Measurements from ENCODE around the gene CCDC85C. TPM values are rescaled to one million over a fixed set of nuclear protein-coding genes. Genes with fewer than 3 reads are reported as not detected.

CCDC85C gene
- total RNA-seq, 1 experiment from 2014 or later = 42.3 TPM

GRCh38 chr14:99565383-99565782 is 38.6 kb downstream of the CCDC85C start:
- Histone ChIP-seq H4K20me1 (ENCODE audit: insufficient read depth) (no peaks in the 10 kb centered on the region), H3K4me3 (replicated peaks in 1 of 2; ENCODE audit: low read depth in 1 of 2, low read length in 2 of 2) (no peak overlapping the region), H3K27me3 (ENCODE audit: insufficient read depth, low read length) (no peaks in the 10 kb centered on the region), H3K9ac (ENCODE audit: low read length) (no peak overlapping the region), H3K79me2 (ENCODE audit: insufficient read depth, low read length) (peaks cover 45% of the 10 kb centered on the region), H3K4me1 (ENCODE audit: control insufficient read depth in 1 of 2, insufficient read depth in 2 of 2, low read length in 2 of 2) (peaks cover 49 to 55% of the 10 kb centered on the region in 2 experiments), H3K9me3 (ENCODE audit: control insufficient read depth in 1 of 2, insufficient read depth in 1 of 2, low read depth in 1 of 2, low read length in 2 of 2) (no peaks in the 10 kb centered on the region), H3K36me3 (ENCODE audit: control insufficient read depth in 1 of 2, insufficient read depth in 2 of 2, low read length in 2 of 2) (no peaks in the 10 kb centered on the region), H3K4me2 (ENCODE audit: low read length) (no peak overlapping the region), H2AFZ (ENCODE audit: low read depth, low read length, poor library complexity, severe bottlenecking) (no peak overlapping the region), H3K27ac (ENCODE audit: low read depth, low read length) (no peak overlapping the region), H3K9me2 (ENCODE audit: insufficient read depth) (no peaks in the 10 kb centered on the region)
- ChIA-PET CTCF (no interaction called here), POLR2A (no interaction called here), RAD21 (ENCODE audit: low non-redundant PET in 1 of 2, low total read pairs in 2 of 2, uncharacterized antibody in 2 of 2, unreplicated experiment in 2 of 2) (no interaction called here)
- intact Hi-C loops (cut with micrococcal nuclease) = no loop called here
- DNase-seq (ENCODE audit: low read depth, low spot score) (no peak), ATAC-seq (no peak)
- BruUV-seq (replicated peaks) = no TSS peak
- TF ChIP-seq CEBPB (IDR thresholded peaks at IDR 0.05; ENCODE audit: low read depth) (no peak), JUND (IDR thresholded peaks at IDR 0.05) (no peak), EZH2 (IDR thresholded peaks at IDR 0.05) (no peak), ZNF274 (IDR thresholded peaks at IDR 0.05; ENCODE audit: low read depth, low read length) (no peak), FOSL1 (IDR thresholded peaks at IDR 0.05; ENCODE audit: low read depth) (no peak), YY1 (IDR thresholded peaks at IDR 0.05; ENCODE audit: extremely low read depth, insufficient replicate concordance, low read depth, low read length) (no peak), EGR1 (IDR thresholded peaks at IDR 0.05; ENCODE audit: low read depth) (no peak), POLR2A (IDR thresholded peaks at IDR 0.05; ENCODE audit: borderline replicate concordance, extremely low read depth, insufficient read depth, insufficient read length) (no peak)

- H3K27me3 ChIP-seq (ENCODE audit: insufficient read depth, low read length) = no peaks in the 10 kb centered on the region
- H3K4me1 ChIP-seq (ENCODE audit: control insufficient read depth in 1 of 2, insufficient read depth in 2 of 2, low read length in 2 of 2) = peaks cover 49 to 55% of the 10 kb centered on the region in 2 experiments
- ATAC-seq (no peak), DNase-seq (ENCODE audit: low read depth, low spot score) (no peak)
- H3K9me2 ChIP-seq (ENCODE audit: insufficient read depth) = no peaks in the 10 kb centered on the region
- CTCF ChIA-PET = no interaction called here
- no peaks in the 10 kb centered on the region for H4K20me1 ChIP-seq (ENCODE audit: insufficient read depth)
- POLR2A ChIA-PET = no interaction called here
- RAD21 ChIA-PET (ENCODE audit: low non-redundant PET in 1 of 2, low total read pairs in 2 of 2, uncharacterized antibody in 2 of 2, unreplicated experiment in 2 of 2) = no interaction called here
- no peaks in the 10 kb centered on the region for H3K36me3 ChIP-seq (ENCODE audit: control insufficient read depth in 1 of 2, insufficient read depth in 2 of 2, low read length in 2 of 2)
- no peaks in the 10 kb centered on the region for H3K9me3 ChIP-seq (ENCODE audit: control insufficient read depth in 1 of 2, insufficient read depth in 1 of 2, low read depth in 1 of 2, low read length in 2 of 2)
- H3K79me2 ChIP-seq (ENCODE audit: insufficient read depth, low read length) = peaks cover 46% of the 10 kb centered on the region
- no peak overlapping the region for H2AFZ ChIP-seq (ENCODE audit: low read depth, low read length, poor library complexity, severe bottlenecking)
- H3K4me3 ChIP-seq (replicated peaks in 1 of 2; ENCODE audit: low read depth in 1 of 2, low read length in 2 of 2) = no peak overlapping the region
- intact Hi-C loops (cut with micrococcal nuclease) = no loop called here
- no peak overlapping the region for H3K4me2 ChIP-seq (ENCODE audit: low read length)
- no peak overlapping the region for H3K27ac ChIP-seq (ENCODE audit: low read depth, low read length)
- no TSS peak for BruUV-seq (replicated peaks)
- no peak for TF ChIP-seq ELF1 (IDR thresholded peaks at IDR 0.05; ENCODE audit: borderline replicate concordance, low read depth)
- TF ChIP-seq SP1 (IDR thresholded peaks at IDR 0.05; ENCODE audit: low read depth) = no peak
- TF ChIP-seq EZH2 (IDR thresholded peaks at IDR 0.05) = no peak
- no peak for TF ChIP-seq CEBPB (IDR thresholded peaks at IDR 0.05; ENCODE audit: low read depth)
- TF ChIP-seq, protein P1, sequence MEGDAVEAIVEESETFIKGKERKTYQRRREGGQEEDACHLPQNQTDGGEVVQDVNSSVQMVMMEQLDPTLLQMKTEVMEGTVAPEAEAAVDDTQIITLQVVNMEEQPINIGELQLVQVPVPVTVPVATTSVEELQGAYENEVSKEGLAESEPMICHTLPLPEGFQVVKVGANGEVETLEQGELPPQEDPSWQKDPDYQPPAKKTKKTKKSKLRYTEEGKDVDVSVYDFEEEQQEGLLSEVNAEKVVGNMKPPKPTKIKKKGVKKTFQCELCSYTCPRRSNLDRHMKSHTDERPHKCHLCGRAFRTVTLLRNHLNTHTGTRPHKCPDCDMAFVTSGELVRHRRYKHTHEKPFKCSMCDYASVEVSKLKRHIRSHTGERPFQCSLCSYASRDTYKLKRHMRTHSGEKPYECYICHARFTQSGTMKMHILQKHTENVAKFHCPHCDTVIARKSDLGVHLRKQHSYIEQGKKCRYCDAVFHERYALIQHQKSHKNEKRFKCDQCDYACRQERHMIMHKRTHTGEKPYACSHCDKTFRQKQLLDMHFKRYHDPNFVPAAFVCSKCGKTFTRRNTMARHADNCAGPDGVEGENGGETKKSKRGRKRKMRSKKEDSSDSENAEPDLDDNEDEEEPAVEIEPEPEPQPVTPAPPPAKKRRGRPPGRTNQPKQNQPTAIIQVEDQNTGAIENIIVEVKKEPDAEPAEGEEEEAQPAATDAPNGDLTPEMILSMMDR (IDR thresholded peaks at IDR 0.05 in 2 of 3, conservative IDR thresholded peaks at IDR 0.05 in 1 of 3; ENCODE audit: borderline replicate concordance in 1 of 3, insufficient read depth in 1 of 3, low read depth in 2 of 3, low read length in 2 of 3) = no peak
- TF ChIP-seq SRF (IDR thresholded peaks at IDR 0.05; ENCODE audit: low read depth) = no peak
- TF ChIP-seq ZNF274 (IDR thresholded peaks at IDR 0.05; ENCODE audit: low read depth, low read length) = no peak
- TF ChIP-seq ZFX (IDR thresholded peaks at IDR 0.05) = no peak
- TF ChIP-seq TCF7L2 (IDR thresholded peaks at IDR 0.05; ENCODE audit: borderline replicate concordance, extremely low read depth, insufficient read depth, insufficient read length) = no peak
- TF ChIP-seq ATF3 (IDR thresholded peaks at IDR 0.05) = no peak
- no peak for TF ChIP-seq POLR2A (IDR thresholded peaks at IDR 0.05; ENCODE audit: borderline replicate concordance, extremely low read depth, insufficient read depth, insufficient read length)
- no peak for TF ChIP-seq MAX (IDR thresholded peaks at IDR 0.05)
- H3K9ac ChIP-seq (ENCODE audit: low read length) = no peak overlapping the region
Measured at GRCh38 chr14:99564926-99565259, 39.1 kb downstream of the CCDC85C start.

Data from HCT116 (cell line).